ENCODE data around the gene ADAMTS19. TPM values are rescaled to one million over a fixed set of nuclear protein-coding genes. Genes with fewer than 3 reads are reported as not detected.

The ADAMTS19 gene
- total and polyA plus RNA-seq, 2 of the 8 experiments (the other 6 are each of a cell fraction or from before 2014, with no cell fraction given): 17.3 to 28.8 TPM

GRCh38 chr5:129767927-129768380, 307.9 kb downstream of the ADAMTS19 start (continued):
- TF ChIP-seq SAP30 (IDR thresholded peaks at IDR 0.05; ENCODE audit: insufficient read depth, insufficient replicate concordance, low read length): no peak
- TF ChIP-seq HDAC6 (IDR thresholded peaks at IDR 0.05; ENCODE audit: low read depth, low read length): no peak
- TF ChIP-seq MAFK (IDR thresholded peaks at IDR 0.05; ENCODE audit: low read depth, low read length): peak; percentile 33; the same call in 1 of the 2 replicates
- no peak for TF ChIP-seq CEBPB (IDR thresholded peaks at IDR 0.05; ENCODE audit: low read depth, low read length)
- TF ChIP-seq NANOG (IDR thresholded peaks at IDR 0.05; ENCODE audit: insufficient read depth, low read depth, low read length, poor library complexity, severe bottlenecking): no peak
- TF ChIP-seq SIX5 (IDR thresholded peaks at IDR 0.05; ENCODE audit: low read depth, low read length): no peak
- no peak for TF ChIP-seq BRCA1 (IDR thresholded peaks at IDR 0.05; ENCODE audit: low read depth, low read length)
- no peak for TF ChIP-seq ZNF274 (IDR thresholded peaks at IDR 0.05; ENCODE audit: borderline replicate concordance, extremely low read depth, low read length)
- TF ChIP-seq SP2 (IDR thresholded peaks at IDR 0.05; ENCODE audit: low read length): no peak
- no peak for TF ChIP-seq E2F6 (IDR thresholded peaks at IDR 0.05)
- no peak for TF ChIP-seq SUZ12 (IDR thresholded peaks at IDR 0.05; ENCODE audit: low read length)
- TF ChIP-seq TAF7 (optimal IDR thresholded peaks at IDR 0.05; ENCODE audit: borderline replicate concordance, low read depth, low read length): no peak
- TF ChIP-seq KDM1A (IDR thresholded peaks at IDR 0.05; ENCODE audit: borderline replicate concordance, low read length): no peak
- no peak for TF ChIP-seq CHD1 (IDR thresholded peaks at IDR 0.05; ENCODE audit: low read depth, low read length)
- no peak for TF ChIP-seq EP300 (IDR thresholded peaks at IDR 0.05; ENCODE audit: borderline replicate concordance in 1 of 2, low read depth in 2 of 2, low read length in 2 of 2)
